HEK293 (cell line): ENCODE results near the gene B4GALT5.

Experiments used
- IKZF3 ChIP-seq: fragments of 450-650 bp; IDR thresholded peaks from 2 replicates; pipeline ENCODE4 v1.5.0; 2018; ENCODE audit warnings: missing biosample characterization, mild to moderate bottlenecking, missing genetic modification characterization, moderate library complexity
- MYNN ChIP-seq: fragments of 450-650 bp; formaldehyde crosslinking; IDR thresholded peaks from 2 replicates; pipeline ENCODE4 v1.5.1; 2016; ENCODE audit warnings: missing biosample characterization, missing genetic modification characterization, borderline replicate concordance
- OSR2 ChIP-seq: fragments of 450-650 bp; formaldehyde crosslinking; IDR thresholded peaks from 2 replicates; pipeline ENCODE4 v1.5.1; 2016; ENCODE audit warnings: missing biosample characterization, missing genetic modification characterization
- TRIM28 ChIP-seq: IDR thresholded peaks from 2 replicates; pipeline ENCODE4 v1.6.1; 2011; ENCODE audit warnings: low read length, control low read depth, borderline replicate concordance
- ZBTB20 ChIP-seq: fragments of 450-650 bp; formaldehyde crosslinking; IDR thresholded peaks from 2 replicates; pipeline ENCODE4 v1.5.1; 2016; ENCODE audit warnings: missing biosample characterization, missing genetic modification characterization
- ZBTB7A ChIP-seq: fragments of 450-650 bp; formaldehyde crosslinking; IDR thresholded peaks from 2 replicates; pipeline ENCODE4 v1.5.1; 2016; ENCODE audit warnings: low read depth, missing biosample characterization, missing genetic modification characterization
- ZNF138 ChIP-seq: fragments of 450-650 bp; formaldehyde crosslinking; IDR thresholded peaks from 2 replicates; pipeline ENCODE4 v1.5.1; 2016; ENCODE audit warnings: missing biosample characterization, missing genetic modification characterization, borderline replicate concordance
- ZNF223 ChIP-seq: fragments of 450-650 bp; formaldehyde crosslinking; IDR thresholded peaks from 2 replicates; pipeline ENCODE4 v1.5.1; 2016; ENCODE audit warnings: missing biosample characterization, missing genetic modification characterization
- ZNF626 ChIP-seq: fragments of 450-650 bp; sonication (Bioruptor Pico); formaldehyde crosslinking; IDR thresholded peaks from 2 replicates; pipeline ENCODE4 v1.5.1; 2018; ENCODE audit warnings: missing biosample characterization, missing genetic modification characterization, inconsistent platforms
- TF ChIP-seq, protein P1 (sequence below): fragments of 450-650 bp; formaldehyde crosslinking; IDR thresholded peaks from 2 replicates; pipeline ENCODE4 v1.5.1; 2017; ENCODE audit warnings: missing biosample characterization, mild to moderate bottlenecking, missing genetic modification characterization, moderate library complexity
- TF ChIP-seq, protein P2 (sequence below): fragments of 450-650 bp; formaldehyde crosslinking; IDR thresholded peaks from 2 replicates; pipeline ENCODE4 v1.5.1; 2016; ENCODE audit warnings: missing biosample characterization, missing genetic modification characterization
- TF ChIP-seq, protein P3 (sequence below): fragments of 450-650 bp; formaldehyde crosslinking; IDR thresholded peaks from 2 replicates; pipeline ENCODE4 v1.5.1; 2016; ENCODE audit warnings: missing biosample characterization, missing genetic modification characterization
- TF ChIP-seq, protein P4 (sequence below): fragments of 450-650 bp; formaldehyde crosslinking; IDR thresholded peaks from 2 replicates; pipeline ENCODE4 v1.5.1; 2016; ENCODE audit warnings: missing biosample characterization, missing genetic modification characterization, borderline replicate concordance
- TF ChIP-seq, protein P5 (sequence below): fragments of 450-650 bp; formaldehyde crosslinking; IDR thresholded peaks from 2 replicates; pipeline ENCODE4 v1.5.1; 2016; ENCODE audit warnings: missing biosample characterization, missing genetic modification characterization

DNA sequence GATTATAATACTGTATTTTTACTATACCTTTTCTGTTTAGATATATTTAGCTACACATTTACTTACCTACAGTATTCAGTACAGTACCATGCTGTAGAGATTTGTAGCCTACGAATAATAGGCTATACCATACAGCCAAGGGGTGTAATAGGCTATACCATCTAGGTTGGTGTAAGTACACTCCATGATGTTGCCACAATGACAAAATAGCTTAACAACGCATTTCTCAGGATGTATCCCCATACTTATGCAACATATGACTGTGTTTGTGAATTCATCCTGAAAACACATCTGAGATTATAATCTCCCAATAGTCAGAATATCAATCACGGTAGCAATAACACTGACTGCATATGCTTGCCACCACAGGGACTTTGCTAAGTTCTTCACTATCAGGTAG, 20.7 kb downstream of the B4GALT5 start:
- TF ChIP-seq, protein P1, sequence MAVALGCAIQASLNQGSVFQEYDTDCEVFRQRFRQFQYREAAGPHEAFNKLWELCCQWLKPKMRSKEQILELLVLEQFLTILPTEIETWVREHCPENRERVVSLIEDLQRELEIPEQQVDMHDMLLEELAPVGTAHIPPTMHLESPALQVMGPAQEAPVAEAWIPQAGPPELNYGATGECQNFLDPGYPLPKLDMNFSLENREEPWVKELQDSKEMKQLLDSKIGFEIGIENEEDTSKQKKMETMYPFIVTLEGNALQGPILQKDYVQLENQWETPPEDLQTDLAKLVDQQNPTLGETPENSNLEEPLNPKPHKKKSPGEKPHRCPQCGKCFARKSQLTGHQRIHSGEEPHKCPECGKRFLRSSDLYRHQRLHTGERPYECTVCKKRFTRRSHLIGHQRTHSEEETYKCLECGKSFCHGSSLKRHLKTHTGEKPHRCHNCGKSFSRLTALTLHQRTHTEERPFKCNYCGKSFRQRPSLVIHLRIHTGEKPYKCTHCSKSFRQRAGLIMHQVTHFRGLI (tag by site-specific recombination): no peak
- TF ChIP-seq, protein P2, sequence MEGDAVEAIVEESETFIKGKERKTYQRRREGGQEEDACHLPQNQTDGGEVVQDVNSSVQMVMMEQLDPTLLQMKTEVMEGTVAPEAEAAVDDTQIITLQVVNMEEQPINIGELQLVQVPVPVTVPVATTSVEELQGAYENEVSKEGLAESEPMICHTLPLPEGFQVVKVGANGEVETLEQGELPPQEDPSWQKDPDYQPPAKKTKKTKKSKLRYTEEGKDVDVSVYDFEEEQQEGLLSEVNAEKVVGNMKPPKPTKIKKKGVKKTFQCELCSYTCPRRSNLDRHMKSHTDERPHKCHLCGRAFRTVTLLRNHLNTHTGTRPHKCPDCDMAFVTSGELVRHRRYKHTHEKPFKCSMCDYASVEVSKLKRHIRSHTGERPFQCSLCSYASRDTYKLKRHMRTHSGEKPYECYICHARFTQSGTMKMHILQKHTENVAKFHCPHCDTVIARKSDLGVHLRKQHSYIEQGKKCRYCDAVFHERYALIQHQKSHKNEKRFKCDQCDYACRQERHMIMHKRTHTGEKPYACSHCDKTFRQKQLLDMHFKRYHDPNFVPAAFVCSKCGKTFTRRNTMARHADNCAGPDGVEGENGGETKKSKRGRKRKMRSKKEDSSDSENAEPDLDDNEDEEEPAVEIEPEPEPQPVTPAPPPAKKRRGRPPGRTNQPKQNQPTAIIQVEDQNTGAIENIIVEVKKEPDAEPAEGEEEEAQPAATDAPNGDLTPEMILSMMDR (tag by site-specific recombination): no peak
- no peak for TF ChIP-seq OSR2 (tag by site-specific recombination)
- TF ChIP-seq, protein P3, sequence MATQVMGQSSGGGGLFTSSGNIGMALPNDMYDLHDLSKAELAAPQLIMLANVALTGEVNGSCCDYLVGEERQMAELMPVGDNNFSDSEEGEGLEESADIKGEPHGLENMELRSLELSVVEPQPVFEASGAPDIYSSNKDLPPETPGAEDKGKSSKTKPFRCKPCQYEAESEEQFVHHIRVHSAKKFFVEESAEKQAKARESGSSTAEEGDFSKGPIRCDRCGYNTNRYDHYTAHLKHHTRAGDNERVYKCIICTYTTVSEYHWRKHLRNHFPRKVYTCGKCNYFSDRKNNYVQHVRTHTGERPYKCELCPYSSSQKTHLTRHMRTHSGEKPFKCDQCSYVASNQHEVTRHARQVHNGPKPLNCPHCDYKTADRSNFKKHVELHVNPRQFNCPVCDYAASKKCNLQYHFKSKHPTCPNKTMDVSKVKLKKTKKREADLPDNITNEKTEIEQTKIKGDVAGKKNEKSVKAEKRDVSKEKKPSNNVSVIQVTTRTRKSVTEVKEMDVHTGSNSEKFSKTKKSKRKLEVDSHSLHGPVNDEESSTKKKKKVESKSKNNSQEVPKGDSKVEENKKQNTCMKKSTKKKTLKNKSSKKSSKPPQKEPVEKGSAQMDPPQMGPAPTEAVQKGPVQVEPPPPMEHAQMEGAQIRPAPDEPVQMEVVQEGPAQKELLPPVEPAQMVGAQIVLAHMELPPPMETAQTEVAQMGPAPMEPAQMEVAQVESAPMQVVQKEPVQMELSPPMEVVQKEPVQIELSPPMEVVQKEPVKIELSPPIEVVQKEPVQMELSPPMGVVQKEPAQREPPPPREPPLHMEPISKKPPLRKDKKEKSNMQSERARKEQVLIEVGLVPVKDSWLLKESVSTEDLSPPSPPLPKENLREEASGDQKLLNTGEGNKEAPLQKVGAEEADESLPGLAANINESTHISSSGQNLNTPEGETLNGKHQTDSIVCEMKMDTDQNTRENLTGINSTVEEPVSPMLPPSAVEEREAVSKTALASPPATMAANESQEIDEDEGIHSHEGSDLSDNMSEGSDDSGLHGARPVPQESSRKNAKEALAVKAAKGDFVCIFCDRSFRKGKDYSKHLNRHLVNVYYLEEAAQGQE: no peak
- TF ChIP-seq, protein P4, sequence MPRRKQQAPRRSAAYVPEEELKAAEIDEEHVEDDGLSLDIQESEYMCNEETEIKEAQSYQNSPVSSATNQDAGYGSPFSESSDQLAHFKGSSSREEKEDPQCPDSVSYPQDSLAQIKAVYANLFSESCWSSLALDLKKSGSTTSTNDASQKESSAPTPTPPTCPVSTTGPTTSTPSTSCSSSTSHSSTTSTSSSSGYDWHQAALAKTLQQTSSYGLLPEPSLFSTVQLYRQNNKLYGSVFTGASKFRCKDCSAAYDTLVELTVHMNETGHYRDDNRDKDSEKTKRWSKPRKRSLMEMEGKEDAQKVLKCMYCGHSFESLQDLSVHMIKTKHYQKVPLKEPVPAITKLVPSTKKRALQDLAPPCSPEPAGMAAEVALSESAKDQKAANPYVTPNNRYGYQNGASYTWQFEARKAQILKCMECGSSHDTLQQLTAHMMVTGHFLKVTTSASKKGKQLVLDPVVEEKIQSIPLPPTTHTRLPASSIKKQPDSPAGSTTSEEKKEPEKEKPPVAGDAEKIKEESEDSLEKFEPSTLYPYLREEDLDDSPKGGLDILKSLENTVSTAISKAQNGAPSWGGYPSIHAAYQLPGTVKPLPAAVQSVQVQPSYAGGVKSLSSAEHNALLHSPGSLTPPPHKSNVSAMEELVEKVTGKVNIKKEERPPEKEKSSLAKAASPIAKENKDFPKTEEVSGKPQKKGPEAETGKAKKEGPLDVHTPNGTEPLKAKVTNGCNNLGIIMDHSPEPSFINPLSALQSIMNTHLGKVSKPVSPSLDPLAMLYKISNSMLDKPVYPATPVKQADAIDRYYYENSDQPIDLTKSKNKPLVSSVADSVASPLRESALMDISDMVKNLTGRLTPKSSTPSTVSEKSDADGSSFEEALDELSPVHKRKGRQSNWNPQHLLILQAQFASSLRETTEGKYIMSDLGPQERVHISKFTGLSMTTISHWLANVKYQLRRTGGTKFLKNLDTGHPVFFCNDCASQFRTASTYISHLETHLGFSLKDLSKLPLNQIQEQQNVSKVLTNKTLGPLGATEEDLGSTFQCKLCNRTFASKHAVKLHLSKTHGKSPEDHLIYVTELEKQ (tag by site-specific recombination): no peak
- TF ChIP-seq, protein P5, sequence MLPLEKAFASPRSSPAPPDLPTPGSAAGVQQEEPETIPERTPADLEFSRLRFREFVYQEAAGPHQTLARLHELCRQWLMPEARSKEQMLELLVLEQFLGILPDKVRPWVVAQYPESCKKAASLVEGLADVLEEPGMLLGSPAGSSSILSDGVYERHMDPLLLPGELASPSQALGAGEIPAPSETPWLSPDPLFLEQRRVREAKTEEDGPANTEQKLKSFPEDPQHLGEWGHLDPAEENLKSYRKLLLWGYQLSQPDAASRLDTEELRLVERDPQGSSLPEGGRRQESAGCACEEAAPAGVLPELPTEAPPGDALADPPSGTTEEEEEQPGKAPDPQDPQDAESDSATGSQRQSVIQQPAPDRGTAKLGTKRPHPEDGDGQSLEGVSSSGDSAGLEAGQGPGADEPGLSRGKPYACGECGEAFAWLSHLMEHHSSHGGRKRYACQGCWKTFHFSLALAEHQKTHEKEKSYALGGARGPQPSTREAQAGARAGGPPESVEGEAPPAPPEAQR (tag by site-specific recombination): no peak
- TF ChIP-seq ZNF223 (tag by site-specific recombination): no peak
- TF ChIP-seq ZBTB20 (tag by site-specific recombination): no peak
- TF ChIP-seq ZNF138 (tag by site-specific recombination): no peak
- TF ChIP-seq IKZF3 (tag by site-specific recombination): no peak
- no peak for TF ChIP-seq TRIM28
- TF ChIP-seq ZNF626 (tag by site-specific recombination): no peak
- TF ChIP-seq ZBTB7A: no peak
- no peak for TF ChIP-seq MYNN (tag by site-specific recombination)
